Measurements from ENCODE around the gene CCDC149. TPM values are rescaled to one million over a fixed set of nuclear protein-coding genes. Genes with fewer than 3 reads are reported as not detected.

Gene CCDC149
- total RNA-seq, 4 donors from 2014 or later = 2.8 to 10.0 (median 4.8) TPM

DNA sequence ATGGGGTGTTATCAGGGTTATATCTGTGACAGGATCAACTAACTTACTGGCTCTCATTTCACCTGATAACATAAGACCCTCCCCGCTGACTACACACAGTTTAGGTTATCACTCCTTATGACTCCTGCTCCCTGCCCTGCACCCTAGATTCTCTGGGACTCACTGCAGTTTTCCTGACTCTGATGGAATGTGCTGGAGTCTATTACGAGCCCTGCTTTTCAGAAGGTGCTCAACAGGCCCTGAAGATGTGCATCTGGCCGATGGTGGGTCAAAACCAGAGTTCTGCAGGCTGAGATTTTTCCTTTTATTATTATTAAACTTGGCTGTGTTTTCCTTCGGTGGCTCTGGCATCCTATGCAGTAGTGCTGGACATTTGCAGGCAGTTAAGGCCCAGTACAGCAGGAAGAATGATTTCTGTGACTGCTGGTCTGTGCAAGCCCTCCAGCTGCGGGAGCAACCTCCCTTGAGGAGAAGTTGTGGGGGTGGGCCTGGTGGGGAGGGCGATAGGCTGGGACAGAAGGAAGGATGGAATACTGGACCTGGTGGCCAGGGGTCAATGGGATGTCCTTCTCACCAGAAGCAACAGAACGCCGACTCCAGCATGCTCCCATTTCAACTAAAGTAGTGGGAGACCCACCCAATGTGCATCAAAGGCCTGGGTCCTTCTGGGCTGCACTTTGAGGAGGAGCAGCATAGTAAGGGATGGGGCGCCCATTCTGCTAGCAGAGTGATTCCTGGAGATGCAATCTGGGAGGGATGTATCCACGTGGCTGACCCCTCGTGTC lies 106.4 kb downstream of the CCDC149 start:
- peaks cover 6 to 7% of the 10 kb centered on the region in 2 donors for H3K4me1 ChIP-seq
- DNase-seq (no peak), ATAC-seq (no peak)
- no peaks in the 10 kb centered on the region for H3K27me3 ChIP-seq
- TF ChIP-seq POLR2A (IDR thresholded peaks at IDR 0.05) (no peak), CTCF (IDR thresholded peaks at IDR 0.05 in 4 of 5, conservative IDR thresholded peaks at IDR 0.05 in 1 of 5) (no peak)
- no peak overlapping the region for H3K27ac ChIP-seq
- H3K9me3 ChIP-seq = no peaks in the 10 kb centered on the region
- in situ Hi-C loops (cut with MboI; ENCODE audit: low sequenced_read_pairs in 4 of 4) = no loop called here
- H3K36me3 ChIP-seq = peaks cover 0 to 7% of the 10 kb centered on the region in 2 donors
- no peak overlapping the region for H3K4me3 ChIP-seq
- intact Hi-C loops (cut with DNase I; ENCODE audit: low total_unique reads) = no loop called here

DNA sequence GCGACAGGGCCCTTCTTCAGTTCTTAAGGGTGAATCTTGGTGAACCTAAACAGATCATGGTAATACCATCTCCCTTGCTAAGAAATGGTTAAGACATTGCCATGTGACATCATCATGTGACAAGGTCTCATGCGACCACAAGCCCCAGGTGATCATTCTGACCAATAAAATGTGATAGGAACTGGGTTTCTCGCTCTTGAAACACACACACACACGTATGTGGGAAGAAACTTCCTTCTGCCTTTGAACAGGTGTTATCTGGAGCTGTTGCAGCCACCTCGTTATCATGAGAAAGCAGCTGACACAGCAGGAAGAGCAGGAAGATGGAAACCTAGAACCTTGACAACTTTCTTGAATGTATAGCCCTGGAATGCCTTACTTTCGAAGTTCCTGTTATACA lies 107.3 kb downstream of the CCDC149 start:
- Histone ChIP-seq H3K27ac (no peak overlapping the region), H3K27me3 (no peaks in the 10 kb centered on the region), H3K36me3 (peaks cover 0 to 7% of the 10 kb centered on the region in 2 donors), H3K4me1 (peaks cover 13 to 15% of the 10 kb centered on the region in 2 donors), H3K4me3 (no peak overlapping the region), H3K9me3 (no peaks in the 10 kb centered on the region)
- intact Hi-C loops (cut with DNase I; ENCODE audit: low total_unique reads) (no loop called here), in situ Hi-C loops (cut with MboI; ENCODE audit: low sequenced_read_pairs in 4 of 4) (no loop called here)
- ATAC-seq (no peak), DNase-seq (no peak)
- TF ChIP-seq CTCF (IDR thresholded peaks at IDR 0.05 in 4 of 5, conservative IDR thresholded peaks at IDR 0.05 in 1 of 5) (no peak), POLR2A (IDR thresholded peaks at IDR 0.05) (no peak)

DNA sequence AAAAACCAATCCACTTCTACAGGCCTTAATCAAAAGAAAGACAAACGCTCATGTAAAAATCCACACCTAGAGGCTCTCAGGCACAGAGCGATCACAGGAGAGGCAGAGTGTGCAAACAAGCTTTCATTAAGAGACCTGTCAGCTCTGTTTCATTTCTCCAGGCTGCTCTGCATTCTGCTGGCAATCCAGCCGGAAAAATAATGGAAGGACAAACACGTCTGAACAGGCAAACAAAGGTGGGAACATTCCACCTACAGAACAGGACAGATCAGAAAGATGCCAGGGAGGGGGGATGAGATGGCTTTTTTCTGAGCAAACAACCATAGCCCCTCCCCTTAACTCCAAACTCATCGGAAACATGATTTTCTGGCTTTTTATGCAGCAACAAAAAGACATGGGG lies 107.8 kb downstream of the CCDC149 start:
- in situ Hi-C loops (cut with MboI; ENCODE audit: low sequenced_read_pairs in 4 of 4) (no loop called here), intact Hi-C loops (cut with DNase I; ENCODE audit: low total_unique reads) (no loop called here)
- H3K27ac ChIP-seq = no peak overlapping the region
- no peaks in the 10 kb centered on the region for H3K9me3 ChIP-seq
- ATAC-seq (no peak), DNase-seq (no peak)
- H3K4me3 ChIP-seq = no peak overlapping the region
- H3K36me3 ChIP-seq = peaks cover 0 to 7% of the 10 kb centered on the region in 2 donors
- peaks cover 0 to 5% (median 0%) of the 10 kb centered on the region in 3 donors for H3K27me3 ChIP-seq
- TF ChIP-seq POLR2A (IDR thresholded peaks at IDR 0.05) (no peak), CTCF (IDR thresholded peaks at IDR 0.05 in 4 of 5, conservative IDR thresholded peaks at IDR 0.05 in 1 of 5) (no peak)
- H3K4me1 ChIP-seq = peaks cover 13 to 15% of the 10 kb centered on the region in 2 donors

DNA sequence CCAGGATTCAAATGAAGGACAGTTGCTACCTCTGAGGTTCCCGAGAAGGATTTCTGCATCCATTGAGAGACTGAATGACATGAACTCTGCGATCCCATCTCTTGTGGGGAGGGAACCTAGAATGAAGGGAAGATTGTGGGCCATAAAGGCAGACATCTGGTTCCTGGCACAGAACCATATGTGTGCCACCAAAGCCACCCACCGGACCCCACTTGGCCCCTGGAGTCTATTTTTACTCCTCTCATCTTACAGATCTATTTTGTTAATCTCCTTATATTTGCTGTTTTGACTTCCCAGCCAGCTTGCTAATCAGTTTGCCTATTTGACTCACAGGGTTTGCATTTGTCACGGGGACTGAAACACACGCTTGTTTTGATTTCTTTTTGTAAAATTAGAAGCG lies 110.2 kb downstream of the CCDC149 start:
- no peak overlapping the region for H3K27ac ChIP-seq
- ATAC-seq = no peak
- peaks cover 13 to 15% of the 10 kb centered on the region in 2 donors for H3K4me1 ChIP-seq
- H3K9me3 ChIP-seq = no peaks in the 10 kb centered on the region
- intact Hi-C loops (cut with DNase I; ENCODE audit: low total_unique reads) = no loop called here
- TF ChIP-seq CTCF (IDR thresholded peaks at IDR 0.05 in 4 of 5, conservative IDR thresholded peaks at IDR 0.05 in 1 of 5) = no peak
- TF ChIP-seq POLR2A (IDR thresholded peaks at IDR 0.05) = no peak
- no peak overlapping the region for H3K4me3 ChIP-seq
- peaks cover 0 to under 1% of the 10 kb centered on the region in 2 donors for H3K36me3 ChIP-seq
- DNase-seq = no peak
- in situ Hi-C loops (cut with MboI; ENCODE audit: low sequenced_read_pairs in 4 of 4) = no loop called here
- peaks cover 0 to 13% (median 0%) of the 10 kb centered on the region in 3 donors for H3K27me3 ChIP-seq
